Nephron (organoid): ENCODE results near the gene CBR1.
"Not testable (repeated sequence)": the region's sequence is repeated elsewhere in the genome, so short reads cannot be mapped to it uniquely, and the experiment has no call there.

Experiments used
- H3K27ac Mint-ChIP-seq, 3 experiments: 2 replicates each; pipeline ENCODE4 v1.8.0; 2020; ENCODE audit warnings: mixed read lengths in 3 of 3, mild to moderate bottlenecking in 2 of 3, moderate library complexity in 1 of 3
- H3K27me3 Mint-ChIP-seq: 2 replicates; pipeline ENCODE4 v1.8.0; 2021; ENCODE audit warnings: low read depth, mild to moderate bottlenecking, moderate library complexity, mixed read lengths
- H3K36me3 Mint-ChIP-seq: 2 replicates; pipeline ENCODE4 v1.8.0; 2020; ENCODE audit warnings: low read depth, mixed read lengths
- H3K4me1 Mint-ChIP-seq: 2 replicates; pipeline ENCODE4 v1.8.0; 2020; ENCODE audit warnings: mixed read lengths
- H3K4me3 Mint-ChIP-seq, 3 experiments: 2 replicates each; pipeline ENCODE4 v1.8.0; 2020; ENCODE audit warnings: mild to moderate bottlenecking in 3 of 3, mixed read lengths in 3 of 3, moderate library complexity in 2 of 3
- H3K9me3 Mint-ChIP-seq: 2 replicates; pipeline ENCODE4 v1.8.0; 2020; ENCODE audit warnings: mixed read lengths
- TF ChIP-seq, protein P1 (sequence below), 3 experiments: fragments of 200-600 bp; sonication (generic); IDR thresholded peaks; one replicate each; pipeline ENCODE4 v1.5.0; 2021; ENCODE audit warnings: antibody characterized with exemption in 3 of 3; ENCODE audit not compliant: unreplicated experiment in 3 of 3

The CBR1 gene

DNA sequence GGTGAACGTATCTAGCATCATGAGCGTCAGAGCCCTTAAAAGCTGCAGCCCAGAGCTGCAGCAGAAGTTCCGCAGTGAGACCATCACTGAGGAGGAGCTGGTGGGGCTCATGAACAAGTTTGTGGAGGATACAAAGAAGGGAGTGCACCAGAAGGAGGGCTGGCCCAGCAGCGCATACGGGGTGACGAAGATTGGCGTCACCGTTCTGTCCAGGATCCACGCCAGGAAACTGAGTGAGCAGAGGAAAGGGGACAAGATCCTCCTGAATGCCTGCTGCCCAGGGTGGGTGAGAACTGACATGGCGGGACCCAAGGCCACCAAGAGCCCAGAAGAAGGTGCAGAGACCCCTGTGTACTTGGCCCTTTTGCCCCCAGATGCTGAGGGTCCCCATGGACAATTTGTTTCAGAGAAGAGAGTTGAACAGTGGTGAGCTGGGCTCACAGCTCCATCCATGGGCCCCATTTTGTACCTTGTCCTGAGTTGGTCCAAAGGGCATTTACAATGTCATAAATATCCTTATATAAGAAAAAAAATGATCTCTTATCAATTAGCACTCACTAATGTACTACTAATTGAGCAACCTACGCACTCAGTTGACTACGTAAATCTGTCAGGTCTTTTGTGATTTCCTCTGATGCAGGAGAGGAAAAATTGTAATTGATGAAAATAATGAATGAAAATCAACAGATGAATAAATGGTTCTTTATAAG is 2.8 kb downstream of the CBR1 start:
- TF ChIP-seq, protein P1, sequence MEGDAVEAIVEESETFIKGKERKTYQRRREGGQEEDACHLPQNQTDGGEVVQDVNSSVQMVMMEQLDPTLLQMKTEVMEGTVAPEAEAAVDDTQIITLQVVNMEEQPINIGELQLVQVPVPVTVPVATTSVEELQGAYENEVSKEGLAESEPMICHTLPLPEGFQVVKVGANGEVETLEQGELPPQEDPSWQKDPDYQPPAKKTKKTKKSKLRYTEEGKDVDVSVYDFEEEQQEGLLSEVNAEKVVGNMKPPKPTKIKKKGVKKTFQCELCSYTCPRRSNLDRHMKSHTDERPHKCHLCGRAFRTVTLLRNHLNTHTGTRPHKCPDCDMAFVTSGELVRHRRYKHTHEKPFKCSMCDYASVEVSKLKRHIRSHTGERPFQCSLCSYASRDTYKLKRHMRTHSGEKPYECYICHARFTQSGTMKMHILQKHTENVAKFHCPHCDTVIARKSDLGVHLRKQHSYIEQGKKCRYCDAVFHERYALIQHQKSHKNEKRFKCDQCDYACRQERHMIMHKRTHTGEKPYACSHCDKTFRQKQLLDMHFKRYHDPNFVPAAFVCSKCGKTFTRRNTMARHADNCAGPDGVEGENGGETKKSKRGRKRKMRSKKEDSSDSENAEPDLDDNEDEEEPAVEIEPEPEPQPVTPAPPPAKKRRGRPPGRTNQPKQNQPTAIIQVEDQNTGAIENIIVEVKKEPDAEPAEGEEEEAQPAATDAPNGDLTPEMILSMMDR (IDR thresholded peaks at IDR 0.05; ENCODE audit: unreplicated experiment in 3 of 3): no peak
- Mint-ChIP-seq H3K4me1 (peaks cover 4% of the 10 kb centered on the region), H3K27ac (no peak overlapping the region), H3K9me3 (peaks cover 14% of the 10 kb centered on the region), H3K4me3 (peak overlapping the region in 1 of 3 experiments; percentile 21), H3K36me3 (peaks cover 19% of the 10 kb centered on the region), H3K27me3 (peaks cover 4% of the 10 kb centered on the region)

DNA sequence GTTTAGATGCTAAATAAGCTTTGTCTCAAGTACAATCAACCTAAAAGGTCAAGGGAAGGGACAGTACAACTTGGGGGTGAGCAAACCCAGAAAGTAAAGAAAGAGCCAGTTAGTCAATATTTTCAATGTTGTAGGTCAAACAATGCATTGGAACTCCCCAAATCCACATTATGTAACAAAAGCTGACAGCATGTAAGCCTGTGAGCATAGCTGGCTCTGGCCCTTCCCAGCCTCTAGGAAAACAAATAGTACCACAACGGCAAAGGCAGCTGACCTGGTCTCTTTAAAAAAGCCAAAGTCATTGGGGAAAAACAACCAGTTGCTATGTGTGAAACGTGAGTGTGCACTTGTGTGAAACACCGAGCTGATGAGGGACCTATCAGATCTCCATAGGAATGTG is 3.4 kb downstream of the CBR1 start:
- TF ChIP-seq, protein P1 (IDR thresholded peaks at IDR 0.05; ENCODE audit: unreplicated experiment in 3 of 3): no peak
- Mint-ChIP-seq H3K4me1 (peaks cover 4% of the 10 kb centered on the region), H3K9me3 (peaks cover 14% of the 10 kb centered on the region), H3K36me3 (peaks cover 19% of the 10 kb centered on the region), H3K4me3 (no peak overlapping the region), H3K27ac (no peak overlapping the region), H3K27me3 (peaks cover 9% of the 10 kb centered on the region)

DNA sequence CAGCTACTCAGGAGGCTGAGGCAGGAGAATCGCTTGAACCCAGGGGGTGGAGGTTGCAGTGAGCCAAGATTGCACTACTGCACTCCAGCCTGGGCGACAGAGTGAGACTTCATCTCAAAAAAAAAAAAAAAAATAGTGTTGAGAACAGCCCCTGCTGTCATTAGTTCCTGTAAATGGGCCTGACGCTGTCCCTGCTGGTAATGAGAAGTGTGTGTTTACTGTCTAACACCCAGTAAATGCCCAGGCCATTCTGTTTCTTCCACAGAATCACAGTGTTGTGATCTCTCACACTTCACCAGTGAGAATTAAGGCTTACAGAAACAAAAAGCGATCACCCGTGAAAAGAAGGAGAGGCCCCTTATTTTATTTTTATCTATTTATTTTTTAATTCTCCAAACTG is 4.1 kb downstream of the CBR1 start:
- H3K27me3 Mint-ChIP-seq, H3K4me1 Mint-ChIP-seq, H3K4me3 Mint-ChIP-seq, H3K27ac Mint-ChIP-seq: not testable (repeated sequence)
- peaks cover 12% of the 10 kb centered on the region for H3K9me3 Mint-ChIP-seq
- peaks cover 16% of the 10 kb centered on the region for H3K36me3 Mint-ChIP-seq

DNA sequence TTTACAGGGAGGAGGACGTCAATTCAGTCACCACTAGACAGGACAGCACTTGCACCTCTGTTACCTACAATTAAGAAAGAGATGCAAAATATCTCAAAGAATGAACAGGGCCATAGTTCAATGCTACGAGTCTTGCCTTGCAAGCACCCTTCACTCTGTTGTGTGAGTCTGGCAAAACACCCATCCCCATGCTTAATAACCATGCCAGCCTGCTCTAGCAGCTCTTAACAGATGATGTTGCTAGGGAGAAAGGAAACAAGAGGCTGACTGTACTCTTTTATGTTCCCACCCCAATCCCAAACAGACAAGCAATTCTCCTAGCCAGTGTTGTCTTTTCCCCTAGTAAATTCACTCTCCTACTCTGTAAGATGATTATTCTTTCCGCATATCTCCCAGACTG is 5.3 kb downstream of the CBR1 start:
- peaks cover 12% of the 10 kb centered on the region for H3K27me3 Mint-ChIP-seq
- H3K36me3 Mint-ChIP-seq: peaks cover 14% of the 10 kb centered on the region
- H3K27ac Mint-ChIP-seq: no peak overlapping the region
- H3K4me3 Mint-ChIP-seq: no peak overlapping the region
- TF ChIP-seq, protein P1 (IDR thresholded peaks at IDR 0.05; ENCODE audit: unreplicated experiment in 3 of 3): no peak
- peaks cover 7% of the 10 kb centered on the region for H3K9me3 Mint-ChIP-seq
- H3K4me1 Mint-ChIP-seq: peaks cover 4% of the 10 kb centered on the region

DNA sequence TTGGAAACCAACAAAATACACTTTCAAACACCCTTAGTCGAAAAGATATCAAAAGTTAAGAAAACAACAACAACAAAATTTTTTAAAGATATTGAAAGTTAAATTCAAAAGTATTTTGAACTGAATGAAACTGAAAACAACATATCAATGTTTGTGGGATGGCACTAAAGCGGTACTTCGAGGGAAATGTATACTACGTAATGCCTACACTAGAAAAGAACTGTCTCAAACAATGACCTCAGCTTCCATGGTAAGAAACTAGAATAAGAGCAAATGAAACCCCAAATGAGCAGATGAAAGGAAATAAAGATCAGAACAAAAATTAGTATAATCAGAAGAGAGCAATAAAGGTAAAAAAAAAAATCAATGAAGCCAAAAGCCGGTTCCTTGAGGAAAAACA is 6.1 kb downstream of the CBR1 start:
- TF ChIP-seq, protein P1 (IDR thresholded peaks at IDR 0.05; ENCODE audit: unreplicated experiment in 3 of 3): no peak
- Mint-ChIP-seq H3K4me1 (peaks cover 4% of the 10 kb centered on the region), H3K9me3 (peaks cover 2% of the 10 kb centered on the region), H3K27me3 (peaks cover 12% of the 10 kb centered on the region), H3K4me3 (no peak overlapping the region), H3K27ac (no peak overlapping the region), H3K36me3 (peaks cover 10% of the 10 kb centered on the region)

DNA sequence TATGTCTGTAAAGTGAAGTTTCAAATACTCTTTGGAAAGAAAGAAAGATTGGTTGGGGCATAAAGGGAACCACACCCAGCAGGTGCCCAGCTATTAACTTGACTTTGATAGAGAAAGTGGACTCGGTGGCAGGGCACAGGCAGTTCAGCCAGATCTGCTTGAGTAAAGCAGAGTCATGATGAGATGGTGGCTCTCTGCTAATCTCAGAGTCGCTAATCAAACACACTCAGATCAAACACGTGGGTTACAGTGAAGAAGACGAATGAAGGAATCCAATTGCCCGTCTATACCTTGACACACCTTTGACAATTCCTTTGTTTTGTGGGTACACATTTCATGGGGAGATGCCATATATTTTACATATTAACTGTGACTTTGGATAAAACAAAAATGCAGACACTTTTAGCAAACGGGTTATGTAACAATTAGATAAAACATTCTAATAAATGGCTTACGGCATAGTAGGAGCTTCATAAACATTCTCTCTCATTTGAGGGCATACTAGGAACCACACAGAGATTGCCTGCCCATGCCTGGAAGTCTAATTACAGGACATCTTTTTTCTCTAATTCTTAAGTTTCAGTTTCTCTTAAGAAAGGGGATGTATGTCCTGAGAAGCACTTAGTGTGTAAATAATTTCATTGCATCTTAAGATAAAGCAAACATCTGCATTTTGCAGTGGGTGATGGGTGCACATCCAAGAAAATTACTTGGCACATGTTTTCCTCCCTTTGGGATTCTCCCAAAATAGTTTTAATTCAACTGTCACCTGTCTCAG is 7.2 kb downstream of the CBR1 start:
- Mint-ChIP-seq H3K4me1 (no peaks in the 10 kb centered on the region), H3K27ac (no peak overlapping the region), H3K27me3 (peaks cover 12% of the 10 kb centered on the region), H3K36me3 (peaks cover 2% of the 10 kb centered on the region), H3K4me3 (no peak overlapping the region), H3K9me3 (peaks cover 2% of the 10 kb centered on the region)
- TF ChIP-seq, protein P1 (IDR thresholded peaks at IDR 0.05; ENCODE audit: unreplicated experiment in 3 of 3): no peak
